Measurements from ENCODE around the gene HUNK.

HUNK gene

DNA sequence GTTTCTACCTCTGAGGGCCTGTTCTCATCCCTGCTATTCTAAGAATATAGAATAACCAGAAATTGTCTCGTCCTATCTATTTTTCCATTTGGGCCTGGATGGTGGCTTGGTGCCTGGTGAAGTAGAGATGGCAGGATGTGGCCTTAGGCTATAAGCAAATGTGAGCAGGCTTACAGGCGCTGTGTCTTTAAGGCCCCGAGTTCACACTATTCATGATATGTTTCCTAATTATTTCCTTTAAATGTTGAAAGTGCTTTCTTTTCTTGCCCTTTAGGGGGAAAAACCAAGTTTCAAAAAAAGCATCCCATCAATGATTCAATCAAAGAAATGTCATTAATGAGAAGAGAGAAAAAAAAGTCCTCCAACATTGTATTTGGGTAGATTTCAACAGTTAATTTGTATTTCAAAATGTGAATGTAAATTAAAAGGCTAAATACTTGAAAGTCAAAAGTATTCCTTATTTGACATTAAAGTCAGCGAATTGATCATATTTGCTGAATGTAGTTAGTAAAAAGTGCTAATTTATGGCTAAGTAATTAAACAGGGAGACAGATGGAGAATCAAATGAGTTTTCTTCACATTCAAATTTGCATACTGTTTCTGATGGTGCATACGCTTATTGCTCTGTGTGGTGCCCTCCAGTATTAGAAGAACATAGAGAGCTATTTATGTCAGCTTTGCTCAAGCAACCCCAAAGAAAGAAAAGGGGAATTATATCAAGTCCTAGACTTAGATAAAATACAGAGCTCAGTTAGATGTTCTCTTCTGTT, 34.0 kb upstream of the HUNK start:
- Mint-ChIP-seq H3K36me3 (ENCODE audit: low read depth) (no peaks in the 10 kb centered on the region), H3K27me3 (ENCODE audit: low read depth) (peaks cover 5% of the 10 kb centered on the region), H3K4me1 (no peaks in the 10 kb centered on the region), H3K9me3 (no peaks in the 10 kb centered on the region), H3K27ac (no peak overlapping the region), H3K4me3 (no peak overlapping the region)
- TF ChIP-seq, protein P1, sequence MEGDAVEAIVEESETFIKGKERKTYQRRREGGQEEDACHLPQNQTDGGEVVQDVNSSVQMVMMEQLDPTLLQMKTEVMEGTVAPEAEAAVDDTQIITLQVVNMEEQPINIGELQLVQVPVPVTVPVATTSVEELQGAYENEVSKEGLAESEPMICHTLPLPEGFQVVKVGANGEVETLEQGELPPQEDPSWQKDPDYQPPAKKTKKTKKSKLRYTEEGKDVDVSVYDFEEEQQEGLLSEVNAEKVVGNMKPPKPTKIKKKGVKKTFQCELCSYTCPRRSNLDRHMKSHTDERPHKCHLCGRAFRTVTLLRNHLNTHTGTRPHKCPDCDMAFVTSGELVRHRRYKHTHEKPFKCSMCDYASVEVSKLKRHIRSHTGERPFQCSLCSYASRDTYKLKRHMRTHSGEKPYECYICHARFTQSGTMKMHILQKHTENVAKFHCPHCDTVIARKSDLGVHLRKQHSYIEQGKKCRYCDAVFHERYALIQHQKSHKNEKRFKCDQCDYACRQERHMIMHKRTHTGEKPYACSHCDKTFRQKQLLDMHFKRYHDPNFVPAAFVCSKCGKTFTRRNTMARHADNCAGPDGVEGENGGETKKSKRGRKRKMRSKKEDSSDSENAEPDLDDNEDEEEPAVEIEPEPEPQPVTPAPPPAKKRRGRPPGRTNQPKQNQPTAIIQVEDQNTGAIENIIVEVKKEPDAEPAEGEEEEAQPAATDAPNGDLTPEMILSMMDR (IDR thresholded peaks at IDR 0.05; ENCODE audit: unreplicated experiment in 3 of 3), result no peak

DNA sequence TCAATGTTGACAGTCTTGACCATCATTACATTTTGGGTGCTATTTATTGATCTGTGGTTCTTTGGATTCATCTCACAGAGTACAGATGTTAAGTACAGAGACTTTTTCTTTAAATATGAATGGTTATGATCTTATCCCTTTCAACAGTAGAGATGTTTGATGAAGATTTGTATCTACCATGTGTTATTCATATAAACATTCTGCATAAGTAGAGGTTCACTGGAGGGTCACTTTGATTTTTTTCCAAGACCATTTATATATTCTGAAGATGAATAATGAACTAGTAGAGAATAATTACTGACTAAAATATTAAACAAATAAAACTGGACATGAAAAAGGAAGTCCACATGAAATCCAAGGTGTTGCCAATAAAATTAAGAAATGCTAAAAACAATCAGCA, 28.6 kb upstream of the HUNK start:
- Mint-ChIP-seq H3K27me3 (ENCODE audit: low read depth) (peaks cover 5% of the 10 kb centered on the region), H3K27ac (no peak overlapping the region), H3K9me3 (no peaks in the 10 kb centered on the region), H3K4me3 (no peak overlapping the region), H3K4me1 (peaks cover 25% of the 10 kb centered on the region), H3K36me3 (ENCODE audit: low read depth) (no peaks in the 10 kb centered on the region)
- TF ChIP-seq, protein P1 (IDR thresholded peaks at IDR 0.05; ENCODE audit: unreplicated experiment in 3 of 3), result no peak

DNA sequence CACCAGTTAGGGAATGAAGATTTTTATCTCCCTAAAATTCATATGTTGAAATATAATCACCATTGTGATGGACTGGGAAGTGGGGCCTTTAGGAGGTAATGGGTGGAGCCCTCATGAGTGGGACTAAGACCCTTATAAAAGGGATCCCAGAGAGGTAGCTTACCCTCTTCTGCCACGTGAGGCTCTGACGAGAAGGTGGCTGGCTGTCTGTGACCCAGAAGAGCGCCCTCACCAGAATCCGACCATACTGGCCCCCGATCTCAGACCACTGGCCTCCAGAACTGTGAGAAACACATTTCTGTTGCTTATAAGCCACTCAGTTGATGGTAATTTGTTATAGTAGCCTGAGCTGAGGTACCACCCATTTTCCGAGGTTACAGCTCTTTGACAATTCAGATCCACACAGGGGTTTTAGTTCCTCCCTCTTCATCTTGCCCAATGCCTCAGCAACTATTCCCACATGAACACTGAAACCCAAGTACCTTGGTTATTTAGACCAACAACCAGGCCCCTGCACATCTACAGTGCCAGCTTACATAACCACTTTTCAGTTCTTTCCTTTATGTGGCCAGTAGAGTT, 27.6 kb upstream of the HUNK start:
- H3K36me3 Mint-ChIP-seq (ENCODE audit: low read depth), result no peaks in the 10 kb centered on the region

DNA sequence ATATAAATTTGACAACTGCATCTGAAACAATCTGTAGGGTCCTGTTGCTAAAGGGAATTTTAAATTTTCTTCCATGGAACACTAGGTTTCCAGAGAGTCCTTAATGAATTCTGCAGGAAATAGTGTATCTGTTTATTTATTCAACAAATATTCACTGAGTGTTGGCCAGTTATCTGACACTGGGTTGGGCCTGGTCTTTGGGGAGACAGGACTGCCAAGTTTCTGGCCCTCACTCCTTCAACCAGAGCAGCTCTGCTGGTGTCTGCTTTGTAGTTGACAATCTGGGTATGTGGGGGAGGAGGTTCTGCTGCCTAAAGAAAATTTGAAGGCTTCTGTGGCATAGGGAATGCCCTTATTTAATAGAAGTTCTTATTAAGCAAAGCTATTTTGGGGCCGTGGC, 26.1 kb upstream of the HUNK start:
- TF ChIP-seq, protein P1 (IDR thresholded peaks at IDR 0.05; ENCODE audit: unreplicated experiment in 3 of 3), result no peak

More for the DNA sequence above, 27.6 kb upstream of the HUNK start:
- Mint-ChIP-seq H3K4me1 (peaks cover 25% of the 10 kb centered on the region), H3K27me3 (ENCODE audit: low read depth) (peaks cover 2% of the 10 kb centered on the region), H3K4me3 (no peak overlapping the region), H3K9me3 (no peaks in the 10 kb centered on the region), H3K27ac (peak overlapping the region in 1 of 3 experiments; percentile 31)
- TF ChIP-seq, protein P1 (IDR thresholded peaks at IDR 0.05; ENCODE audit: unreplicated experiment in 3 of 3), result no peak

DNA sequence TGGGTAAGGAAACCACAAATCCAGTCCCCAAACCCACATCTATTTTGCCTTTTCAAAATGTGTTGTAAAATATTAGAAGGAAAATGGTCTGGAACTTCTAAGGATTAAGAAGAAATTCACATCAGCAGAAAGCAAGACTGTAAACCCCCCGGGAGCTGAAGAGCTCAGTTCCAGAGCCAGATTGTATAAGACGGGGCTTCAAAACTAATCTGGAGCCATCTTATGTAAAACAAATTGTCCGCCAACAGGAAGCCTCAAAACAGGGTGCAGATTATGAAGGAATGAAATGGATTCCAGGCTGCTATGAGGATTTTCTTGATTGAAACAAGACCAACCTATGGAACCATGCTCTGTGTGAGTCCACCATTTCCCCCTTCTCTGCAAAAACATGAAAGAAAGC, 25.1 kb upstream of the HUNK start:
- TF ChIP-seq, protein P1 (IDR thresholded peaks at IDR 0.05; ENCODE audit: unreplicated experiment in 3 of 3), result no peak
- no peak overlapping the region for H3K4me3 Mint-ChIP-seq
- H3K36me3 Mint-ChIP-seq (ENCODE audit: low read depth), result no peaks in the 10 kb centered on the region
- no peaks in the 10 kb centered on the region for H3K9me3 Mint-ChIP-seq
- H3K27me3 Mint-ChIP-seq (ENCODE audit: low read depth), result no peaks in the 10 kb centered on the region
- H3K4me1 Mint-ChIP-seq, result peaks cover 25% of the 10 kb centered on the region
- no peak overlapping the region for H3K27ac Mint-ChIP-seq

More for the DNA sequence above, 26.1 kb upstream of the HUNK start:
- Mint-ChIP-seq H3K27me3 (ENCODE audit: low read depth) (no peaks in the 10 kb centered on the region), H3K27ac (peak overlapping the region in 1 of 3 experiments; percentile 22), H3K9me3 (no peaks in the 10 kb centered on the region), H3K36me3 (ENCODE audit: low read depth) (no peaks in the 10 kb centered on the region), H3K4me3 (no peak overlapping the region), H3K4me1 (peaks cover 25% of the 10 kb centered on the region)

Data from nephron (organoid).